Endometrial microvascular endothelial cells (primary cell): ENCODE results near the gene ELL. TPM values are rescaled to one million over a fixed set of nuclear protein-coding genes. Genes with fewer than 3 reads are reported as not detected.

ENCODE experiments used
- in situ Hi-C: cut with HindIII; loops from 2 replicates; pipeline ENCODE4 v1.10.0; 2017; ENCODE audit warnings: low sequenced_read_pairs, low pct_unique_long_range_greater_than_20kb; ENCODE audit errors: inconsistent ontology term
- total RNA-seq: library from RNA; depleted of rRNA; stranded (reverse); fragments of >200 nt; gene quantifications from one replicate; pipeline ENCODE4 v1.2.3, GENCODE V29; 2015; ENCODE audit errors: inconsistent ontology term

The ELL gene
- total RNA-seq, 1 donor from 2014 or later: 18.6 TPM

DNA sequence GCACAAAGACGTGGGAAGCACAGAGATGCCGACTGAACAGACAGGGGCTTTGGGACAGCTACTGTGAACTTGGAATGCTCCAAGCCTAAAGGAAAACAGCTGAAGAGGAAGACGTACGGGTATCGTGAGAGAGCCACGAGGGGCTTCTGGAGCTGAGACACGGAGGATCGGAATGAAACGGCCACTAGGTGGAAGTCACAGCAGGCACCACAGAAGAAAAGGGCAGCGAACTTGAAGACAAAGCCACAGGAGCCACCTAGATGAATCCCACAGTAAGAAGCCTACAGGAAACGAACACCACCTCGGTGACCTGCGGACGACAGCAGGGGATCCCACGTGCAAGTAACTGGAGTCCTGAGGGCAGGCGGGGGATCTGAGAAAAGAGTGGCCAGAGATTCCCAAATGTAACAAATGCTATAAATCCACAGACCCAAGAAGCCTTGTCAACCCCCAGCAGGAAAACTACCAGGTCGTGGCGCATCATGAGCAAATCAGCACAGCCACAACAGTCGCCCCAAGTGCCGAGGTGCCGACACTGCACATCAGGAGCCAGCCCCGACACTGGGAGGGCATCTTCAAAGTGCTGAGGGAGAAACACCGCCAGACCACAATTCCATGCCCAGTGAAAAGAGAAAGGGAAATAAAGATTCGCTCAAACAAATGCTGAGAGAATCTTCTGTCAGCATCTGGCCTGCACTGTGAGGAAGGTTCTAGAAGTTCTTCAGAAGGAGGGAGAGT is 44.7 kb downstream of the ELL start:
- in situ Hi-C loops: no loop called here

DNA sequence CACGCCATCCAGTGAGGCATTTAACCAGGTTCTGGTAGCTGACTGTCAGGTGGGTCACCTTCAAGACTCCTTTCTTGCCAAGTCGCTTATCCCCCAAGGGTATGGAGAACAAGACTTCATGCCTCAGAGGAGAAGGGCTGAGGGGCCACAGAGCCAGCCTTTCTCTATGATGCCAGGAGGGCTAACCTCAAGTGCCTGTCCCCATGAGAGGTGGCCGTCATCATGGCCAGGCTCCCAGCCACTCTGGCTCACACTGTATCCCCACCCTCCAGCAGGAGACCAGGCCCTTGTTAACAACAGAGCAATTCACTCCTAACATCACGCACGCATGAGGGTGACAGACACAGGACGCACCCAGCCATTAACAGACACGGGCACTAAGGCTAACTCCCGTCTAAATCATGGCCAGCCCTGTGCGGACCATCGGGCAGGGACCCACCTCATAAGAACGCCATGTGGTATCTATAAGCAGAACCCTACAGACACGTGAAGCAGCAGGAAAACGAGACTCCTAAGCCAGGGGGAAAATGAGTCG is 45.3 kb downstream of the ELL start:
- in situ Hi-C loops: no loop called here

DNA sequence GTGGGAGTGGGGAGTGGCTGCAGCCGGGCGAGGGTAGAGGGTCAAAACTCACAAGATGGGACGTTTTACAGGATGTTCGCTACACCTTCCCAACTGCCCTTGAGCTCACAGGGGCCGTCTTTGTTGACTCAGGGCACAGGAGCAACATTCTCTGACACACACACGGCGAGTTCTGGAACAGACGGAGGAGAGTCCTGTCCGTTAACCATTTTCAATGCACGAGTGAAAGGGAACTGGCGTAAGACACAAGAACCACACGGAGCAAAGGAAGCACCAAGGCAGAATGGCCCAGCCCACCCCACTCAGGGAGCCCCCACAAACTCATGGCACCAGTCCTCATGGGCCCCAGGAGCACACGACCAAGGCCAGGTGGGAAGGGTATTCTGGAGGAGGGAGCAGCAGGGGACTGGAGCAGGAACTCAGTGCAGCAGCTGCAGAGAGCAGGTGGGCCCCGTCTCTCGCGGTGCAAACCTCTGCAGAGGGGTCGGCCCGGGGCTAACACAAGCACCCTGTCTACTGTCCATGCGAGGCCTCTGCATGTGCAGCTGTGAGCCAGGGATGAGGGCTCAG is 46.0 kb downstream of the ELL start:
- in situ Hi-C loops: no loop called here

DNA sequence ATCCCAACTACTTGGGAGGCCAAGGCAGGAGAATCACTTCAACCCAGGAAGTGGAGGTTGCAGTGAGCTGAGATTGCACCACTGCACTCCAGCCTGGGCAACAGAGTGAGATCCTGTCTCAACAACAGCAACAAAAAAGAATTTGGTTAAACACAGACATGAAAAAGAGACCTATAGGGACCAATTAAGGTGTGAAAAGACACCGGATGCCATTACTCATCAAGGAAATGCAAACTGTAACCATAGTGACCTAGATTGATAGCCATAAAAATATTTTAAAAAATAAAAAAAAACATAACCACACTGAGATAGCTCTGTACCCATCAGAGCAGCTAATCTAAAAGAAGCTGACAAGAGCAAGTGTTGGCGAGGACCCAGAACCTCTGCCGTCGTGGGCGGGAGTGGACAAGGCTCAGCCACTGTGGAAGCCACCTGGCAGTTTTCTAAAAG is 46.8 kb downstream of the ELL start:
- in situ Hi-C loops: no loop called here

DNA sequence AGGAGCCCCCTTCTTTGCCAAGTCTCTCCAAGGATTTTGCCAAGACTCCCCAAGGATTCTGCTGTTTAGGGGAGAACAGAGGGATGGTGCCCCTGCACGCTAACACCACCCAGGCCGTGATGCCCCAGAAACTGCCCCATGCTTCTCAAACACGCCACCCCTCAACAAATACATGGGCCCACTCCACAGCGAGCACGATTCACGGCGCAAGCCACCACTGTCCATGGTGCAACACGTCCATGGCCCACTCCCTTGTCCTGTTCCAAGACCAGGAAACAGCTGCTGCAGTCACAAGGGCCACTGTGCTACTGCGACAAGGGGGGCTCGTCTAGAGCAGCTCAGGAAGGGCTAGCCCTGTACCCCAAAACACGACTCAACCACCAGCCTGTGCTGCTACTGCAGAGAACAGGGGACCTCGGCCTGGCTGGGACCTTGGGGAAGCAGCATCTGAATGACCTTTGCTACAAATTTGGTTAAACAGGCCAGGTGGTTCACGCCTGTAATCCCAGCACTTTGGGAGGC is 47.4 kb downstream of the ELL start:
- in situ Hi-C loops: no loop called here

DNA sequence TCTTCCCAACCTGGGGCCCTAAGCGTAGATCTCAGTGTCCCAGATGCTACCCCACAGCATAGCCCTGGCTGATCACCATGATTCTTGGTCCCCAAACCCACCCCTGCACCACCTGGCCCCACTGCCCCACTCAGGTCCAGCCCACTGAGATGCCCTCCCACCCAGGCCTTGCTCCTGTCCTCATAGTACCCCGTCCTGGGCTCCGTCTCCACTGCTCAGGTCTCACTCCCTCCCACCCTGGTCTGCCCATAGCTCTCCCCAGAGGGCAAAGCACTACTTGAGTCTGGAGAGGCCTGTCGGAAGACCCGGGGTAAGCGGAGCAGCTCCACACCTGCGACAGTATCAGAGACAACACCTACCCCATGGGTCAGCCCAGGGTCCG is 48.2 kb downstream of the ELL start:
- in situ Hi-C loops: no loop called here

DNA sequence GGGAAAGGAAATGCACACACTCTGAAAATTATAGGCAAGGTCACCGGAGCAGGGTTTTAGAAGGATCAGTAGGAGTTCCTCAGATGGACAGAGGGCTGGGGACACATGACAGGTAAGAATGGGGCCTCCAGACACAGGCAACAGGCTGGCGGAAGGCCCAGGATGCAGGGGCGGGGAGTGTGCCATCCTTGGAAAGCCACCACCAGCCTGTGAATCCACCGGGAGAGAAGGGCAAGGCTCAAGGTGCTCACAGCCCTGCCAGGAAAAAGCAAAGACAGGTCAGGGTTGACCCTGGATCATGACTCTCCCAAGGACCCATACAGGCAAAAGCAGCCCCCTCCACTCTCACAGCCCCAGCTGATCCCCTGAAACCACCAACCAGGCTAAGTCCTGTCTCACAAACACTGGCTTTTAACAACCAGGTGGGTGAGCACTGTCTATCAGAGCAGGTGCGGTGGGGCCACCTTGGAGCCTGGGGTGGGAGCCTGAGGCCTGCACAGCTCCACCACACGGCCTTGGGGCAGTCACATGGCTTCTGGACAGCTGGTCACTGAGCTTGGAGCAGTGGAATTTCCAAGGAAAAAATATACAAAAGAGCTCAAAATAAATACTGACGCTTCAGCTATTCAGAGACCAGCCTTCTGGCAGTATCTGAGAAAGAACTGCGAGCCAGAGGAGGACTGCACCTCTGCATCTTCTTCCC is 48.7 kb downstream of the ELL start:
- in situ Hi-C loops: no loop called here

DNA sequence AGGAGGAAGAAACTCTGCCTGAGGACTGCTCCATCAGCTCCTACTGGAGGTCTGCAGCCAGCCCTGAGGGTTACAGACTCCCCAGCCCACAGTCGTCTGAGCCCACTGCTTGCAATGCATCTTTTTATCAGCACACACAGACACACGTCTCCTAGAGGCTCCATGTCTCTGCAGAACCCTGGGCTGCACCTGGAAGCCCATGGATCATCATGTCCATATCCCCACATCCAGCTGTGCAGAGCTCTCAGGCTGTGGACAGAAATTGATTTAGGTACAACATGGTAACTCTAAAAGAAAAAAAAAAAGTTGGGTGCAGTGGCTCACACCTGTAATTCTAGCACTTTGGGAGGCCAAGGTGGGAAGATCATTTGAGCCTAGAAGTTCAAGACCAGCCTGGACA is 51.1 kb downstream of the ELL start:
- in situ Hi-C loops: no loop called here

DNA sequence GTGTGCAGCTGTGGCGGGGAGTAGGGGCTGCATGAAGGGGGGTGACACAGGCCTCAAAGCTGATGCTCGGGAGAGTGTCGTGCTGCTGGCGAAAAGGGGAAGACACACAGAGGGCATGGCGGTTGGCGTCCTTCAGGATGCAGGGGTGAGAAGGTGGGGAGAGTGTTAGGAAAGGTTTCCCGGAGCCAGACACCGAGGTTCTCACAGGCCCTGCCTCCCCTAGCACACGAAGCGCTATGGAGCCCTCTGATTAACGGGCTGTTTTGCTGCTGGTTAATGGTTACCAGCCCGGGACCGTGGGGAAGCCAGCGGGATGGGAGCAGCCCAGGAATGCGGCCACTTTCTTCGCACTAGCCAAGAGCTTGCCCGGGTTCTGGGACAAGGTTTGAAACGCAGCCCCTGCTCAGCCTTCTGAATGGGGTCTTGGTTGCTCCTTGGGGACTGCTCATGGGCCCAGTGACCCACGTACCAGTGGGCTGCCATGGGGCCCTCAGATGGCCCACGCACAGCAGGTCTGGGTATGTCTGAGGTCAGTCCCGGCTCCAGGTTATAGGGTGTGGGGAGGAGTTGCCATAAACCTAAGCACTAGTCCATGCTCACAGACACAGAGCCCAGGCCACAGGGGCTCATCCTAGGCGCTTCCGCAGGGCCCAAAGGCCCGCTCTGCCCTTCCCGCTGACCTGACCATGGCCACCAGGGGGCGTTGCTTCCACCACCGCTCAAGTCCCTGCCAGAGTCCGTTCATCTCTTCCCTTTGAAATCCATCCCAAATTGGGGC is 52.6 kb downstream of the ELL start:
- in situ Hi-C loops: no loop called here

DNA sequence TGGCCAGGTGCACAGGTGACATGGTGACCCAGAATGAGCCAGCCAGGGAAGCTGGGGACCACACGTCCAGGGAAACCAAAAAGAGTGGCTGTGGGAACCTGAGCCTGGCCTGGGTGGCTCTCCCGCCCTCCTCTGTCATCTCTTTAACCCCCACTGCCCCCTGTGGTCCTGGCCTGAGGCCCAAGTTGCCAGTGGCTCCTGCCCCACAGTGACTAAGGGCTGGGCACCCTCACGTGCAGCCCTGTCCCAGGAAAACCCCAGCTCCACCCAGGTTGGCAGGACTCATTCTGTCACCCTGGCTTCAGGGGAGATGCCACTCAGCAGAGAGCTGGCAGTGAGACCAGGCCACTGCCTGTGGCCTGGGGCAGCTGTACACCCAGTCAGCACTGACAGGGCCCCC is 53.4 kb downstream of the ELL start:
- in situ Hi-C loops: no loop called here

DNA sequence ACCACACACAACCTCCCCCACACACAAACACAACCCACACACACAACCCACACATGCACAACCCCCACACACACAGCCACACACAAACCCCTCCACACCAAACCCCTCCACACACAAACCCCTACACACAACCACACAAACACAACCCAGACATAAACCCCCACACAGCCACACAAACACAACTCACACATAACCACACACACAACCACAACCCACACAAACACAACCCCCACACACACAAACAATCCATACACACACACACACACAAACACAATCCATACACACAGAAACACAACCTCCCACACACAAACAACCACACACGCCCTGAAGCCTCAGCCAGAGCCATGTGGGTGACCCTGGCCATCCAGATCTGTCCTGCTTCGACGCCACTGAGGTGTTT is 53.9 kb downstream of the ELL start:
- in situ Hi-C loops: no loop called here

DNA sequence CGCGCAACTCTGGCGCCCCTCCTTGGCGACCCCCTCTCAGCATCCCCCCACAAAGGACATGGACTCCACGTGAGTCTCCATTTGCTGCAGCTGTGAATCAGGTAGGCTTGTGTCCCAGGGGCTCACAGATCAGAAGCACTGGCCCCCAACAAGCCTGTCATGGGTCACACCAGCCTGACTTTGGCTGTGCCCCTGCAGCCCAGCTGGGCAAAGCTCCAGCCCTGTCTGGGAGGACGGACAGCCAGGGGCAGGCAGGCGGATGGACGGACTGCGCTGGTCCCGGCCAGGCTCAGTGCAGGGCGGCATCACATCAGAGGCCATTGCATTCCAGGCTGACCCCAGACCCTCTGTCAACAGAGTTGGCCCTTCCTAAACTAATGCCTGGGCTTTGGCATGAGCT is 55.5 kb downstream of the ELL start:
- in situ Hi-C loops: no loop called here

DNA sequence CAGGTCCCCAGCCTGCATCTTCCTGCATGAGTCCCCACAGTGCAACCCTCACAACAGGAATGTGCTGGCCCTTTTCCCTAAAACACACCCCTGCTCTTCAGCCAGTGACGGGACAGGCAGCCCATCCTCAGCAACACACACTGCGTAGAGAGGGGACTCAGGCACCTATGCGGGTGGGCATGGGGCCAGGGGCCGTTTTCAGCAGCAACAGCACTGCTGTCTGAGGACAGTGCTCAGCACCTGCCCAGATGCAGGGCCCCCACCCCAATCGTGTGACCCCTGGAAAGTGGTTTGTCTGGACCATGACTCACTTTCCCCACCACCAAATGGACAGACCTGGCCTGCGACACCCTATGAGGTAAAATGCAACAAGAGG is 55.9 kb downstream of the ELL start:
- in situ Hi-C loops: no loop called here

DNA sequence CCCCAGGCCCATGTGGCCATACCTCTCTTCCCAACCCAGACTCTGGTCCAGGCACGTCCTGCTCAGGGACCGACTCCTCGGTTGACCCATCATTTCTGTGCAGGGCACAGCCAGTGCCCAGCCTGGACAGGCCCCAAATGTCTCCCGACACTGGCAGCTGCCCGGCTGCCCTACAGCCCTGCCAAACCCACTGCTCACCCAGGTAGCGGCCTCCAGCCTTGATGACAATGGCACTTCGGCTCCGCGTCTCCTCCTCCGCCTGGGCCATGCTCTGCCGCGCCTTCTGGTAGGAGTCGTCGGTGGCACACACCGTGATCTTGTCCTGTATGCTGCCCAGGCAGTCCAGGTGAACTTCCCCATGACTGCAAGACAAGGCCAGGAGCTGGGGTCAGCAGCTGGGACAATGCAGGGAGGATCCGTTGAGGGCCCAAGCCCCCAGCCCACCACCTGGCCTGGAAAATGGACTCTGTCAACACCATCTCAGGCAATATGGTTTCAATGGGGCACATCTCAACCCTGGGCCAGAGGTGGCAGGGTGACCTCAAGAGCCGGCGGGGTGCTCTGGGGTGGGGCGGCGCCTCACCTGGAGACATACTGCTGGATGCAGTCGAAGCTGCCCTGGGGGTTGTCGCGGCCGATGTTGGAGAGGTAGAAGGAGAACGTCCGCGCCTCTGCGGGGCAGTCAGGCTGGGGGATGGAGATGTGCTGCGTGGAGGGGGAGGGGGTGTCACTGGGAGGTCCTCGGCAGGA is 56.5 kb downstream of the ELL start:
- in situ Hi-C loops: no loop called here

DNA sequence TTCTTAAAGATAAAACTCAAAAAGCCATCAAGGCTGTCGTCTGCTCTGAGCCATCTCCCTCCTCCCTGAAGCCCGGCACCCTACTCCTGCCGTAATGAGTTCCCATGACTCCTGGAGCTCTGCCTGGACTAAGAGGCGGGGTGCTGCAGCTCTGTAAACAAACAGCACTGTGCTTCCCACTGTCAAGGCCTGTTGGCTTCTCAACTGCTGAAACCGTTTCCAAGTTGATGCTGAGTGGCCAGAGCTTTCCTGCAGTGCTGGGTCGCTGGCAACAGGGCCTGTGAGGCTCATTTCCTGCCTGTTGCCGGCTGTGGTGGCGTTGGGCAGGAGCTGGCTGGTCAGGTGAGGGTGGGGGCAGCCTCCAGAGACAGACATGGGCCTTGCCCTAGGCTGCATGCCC is 57.2 kb downstream of the ELL start:
- in situ Hi-C loops: no loop called here

DNA sequence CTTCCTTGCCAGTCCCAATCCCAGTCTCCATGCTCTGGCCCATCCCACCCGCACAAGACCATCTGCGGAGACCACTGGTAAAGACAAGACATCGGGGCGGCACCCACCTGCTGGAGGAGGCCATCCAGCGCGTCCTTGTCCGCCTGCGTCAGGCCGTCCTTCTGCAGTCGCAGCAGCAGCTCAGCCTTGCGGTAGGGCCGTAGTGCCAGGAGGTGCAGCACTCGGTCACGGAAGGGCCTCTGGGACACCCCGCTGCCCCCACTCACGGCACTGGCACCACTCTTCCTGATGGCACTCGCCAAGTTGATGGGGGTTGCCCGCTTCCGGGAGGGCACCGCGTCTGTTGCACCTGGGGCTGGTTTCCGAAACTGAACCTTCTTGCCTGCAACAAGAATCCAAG is 60.4 kb downstream of the ELL start:
- in situ Hi-C loops: no loop called here

DNA sequence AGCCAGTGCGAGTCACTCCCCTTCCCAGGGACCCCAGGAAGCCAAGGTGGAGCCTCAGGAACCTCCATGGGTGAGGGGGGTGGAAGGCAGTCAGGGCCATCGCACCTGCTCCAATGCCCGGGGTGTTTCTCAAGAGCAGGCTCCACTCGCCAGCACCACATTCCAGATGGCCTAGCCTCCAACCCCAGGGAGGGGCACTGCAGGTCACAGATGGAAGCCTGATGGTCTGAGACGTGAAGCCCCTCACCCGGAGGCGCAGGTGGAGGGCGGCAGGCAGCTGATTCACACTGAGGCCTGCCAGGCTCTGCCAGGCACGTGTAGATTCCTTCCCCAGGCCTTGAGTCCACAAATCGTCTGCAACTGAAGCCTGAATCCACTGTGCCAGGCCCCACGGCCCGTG is 61.0 kb downstream of the ELL start:
- in situ Hi-C loops: no loop called here

DNA sequence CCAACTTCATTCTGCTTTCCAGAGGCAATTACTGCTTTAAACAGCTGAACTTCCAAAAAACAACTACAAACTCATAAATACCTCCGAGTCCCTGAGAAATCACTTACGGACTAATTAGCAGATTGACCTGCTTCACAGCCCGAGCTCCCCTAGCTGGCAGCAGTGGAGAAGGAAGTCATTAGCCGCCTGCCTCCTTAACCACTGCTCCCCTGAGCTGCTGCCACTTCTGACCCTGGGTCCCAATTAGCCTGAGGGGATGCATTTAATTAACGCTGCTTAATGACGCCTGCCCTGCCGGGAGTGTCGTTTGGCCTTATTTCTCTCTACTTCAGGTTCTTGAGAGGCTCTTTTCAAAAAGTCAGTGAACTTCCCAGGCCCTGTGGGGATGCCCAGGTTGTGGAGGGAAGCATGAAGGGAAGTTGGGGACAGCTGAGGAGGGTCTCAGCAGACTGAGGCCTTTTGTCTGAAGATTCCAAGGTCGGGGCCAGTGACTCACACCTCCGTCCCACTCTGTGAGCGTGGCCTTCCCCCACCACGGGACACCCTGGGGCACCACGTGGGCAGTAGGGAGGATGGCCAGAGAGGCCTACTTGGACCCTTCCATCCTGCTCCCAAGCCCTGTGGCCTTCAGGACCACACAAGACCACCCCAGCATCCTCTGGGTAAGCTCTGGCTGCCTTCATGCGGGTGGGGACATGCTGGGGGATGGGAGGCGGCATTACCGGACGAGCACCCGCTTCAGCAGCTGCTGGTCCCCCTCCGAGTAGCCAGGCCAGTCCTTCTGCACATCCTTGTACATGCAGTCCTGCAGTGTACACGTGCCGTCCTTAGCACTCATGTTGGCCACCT is 64.2 kb downstream of the ELL start:
- in situ Hi-C loops: no loop called here
